HG03432 (cell line): ENCODE measurements around the gene FMN1.
A peak's percentile ranks its signal among the peaks of the same experiment; 100 is the strongest.

Source experiments
- ATAC-seq: cut with Tn5 transposase; IDR thresholded peaks from one replicate; pipeline ENCODE4 v1.9.1; 2021; ENCODE audit warnings: mild to moderate bottlenecking, moderate library complexity; ENCODE audit not compliant: unreplicated experiment

The FMN1 gene

GRCh38 chr15:32893421-32893820, 301.1 kb downstream of the FMN1 start:
- ATAC-seq, result no peak

- no peak for ATAC-seq
Observed at GRCh38 chr15:32889214-32889613, 305.3 kb downstream of the FMN1 start.

- ATAC-seq, result no peak
Observed at GRCh38 chr15:32888221-32888761, 306.2 kb downstream of the FMN1 start.

GRCh38 chr15:32887090-32887489, 307.4 kb downstream of the FMN1 start:
- ATAC-seq, result no peak

GRCh38 chr15:32886459-32886858, 308.1 kb downstream of the FMN1 start:
- no peak for ATAC-seq

- no peak for ATAC-seq
Observed at GRCh38 chr15:32885713-32886112, 308.8 kb downstream of the FMN1 start.

GRCh38 chr15:32884146-32884545, 310.4 kb downstream of the FMN1 start:
- ATAC-seq, result no peak

- no peak for ATAC-seq
Observed at GRCh38 chr15:32882955-32883354, 311.6 kb downstream of the FMN1 start.

GRCh38 chr15:32881528-32881927, 313.0 kb downstream of the FMN1 start:
- no peak for ATAC-seq

- no peak for ATAC-seq
Observed at GRCh38 chr15:32880642-32881041, 313.9 kb downstream of the FMN1 start.

GRCh38 chr15:32879980-32880379, 314.5 kb downstream of the FMN1 start:
- no peak for ATAC-seq

GRCh38 chr15:32878869-32879805, 315.4 kb downstream of the FMN1 start:
- ATAC-seq, result no peak

- no peak for ATAC-seq
Observed at GRCh38 chr15:32878342-32878741, 316.2 kb downstream of the FMN1 start.

- no peak for ATAC-seq
Observed at GRCh38 chr15:32877252-32878019, 317.1 kb downstream of the FMN1 start.

- ATAC-seq, result no peak
Observed at GRCh38 chr15:32873284-32874114, 321.0 kb downstream of the FMN1 start.

GRCh38 chr15:32872621-32873283, 321.8 kb downstream of the FMN1 start:
- ATAC-seq, result no peak

GRCh38 chr15:32871883-32872282, 322.6 kb downstream of the FMN1 start:
- ATAC-seq, result no peak

GRCh38 chr15:32870240-32871033, 324.1 kb downstream of the FMN1 start:
- peak; percentile 86 for ATAC-seq

GRCh38 chr15:32869776-32870175, 324.7 kb downstream of the FMN1 start:
- ATAC-seq, result no peak

GRCh38 chr15:32867313-32867626, 327.2 kb downstream of the FMN1 start:
- no peak for ATAC-seq
